Measurements from ENCODE around the gene TENT4A. TPM values are rescaled to one million over a fixed set of nuclear protein-coding genes. Genes with fewer than 3 reads are reported as not detected.

The TENT4A gene
- total RNA-seq, 1 donor from 2014 or later, result 41.2 TPM

- Mint-ChIP-seq H3K36me3 (ENCODE audit: low read depth) (no peaks in the 10 kb centered on the region), H3K27me3 (ENCODE audit: low read depth) (no peaks in the 10 kb centered on the region), H3K9me3 (no peaks in the 10 kb centered on the region), H3K27ac (ENCODE audit: unreplicated experiment) (peak overlapping the region; percentile 35), H3K4me1 (peaks cover 62% of the 10 kb centered on the region), H3K4me3 (no peak overlapping the region)
- TF ChIP-seq CTCF (conservative IDR thresholded peaks at IDR 0.05), result no peak
- no peak for DNase-seq (ENCODE audit: low read depth, low spot score)
Observed at GRCh38 chr5:6729386-6730310, 16.4 kb downstream of the TENT4A start.

GRCh38 chr5:6730407-6730806, 17.2 kb downstream of the TENT4A start:
- no peak overlapping the region for H3K4me3 Mint-ChIP-seq
- peaks cover 62% of the 10 kb centered on the region for H3K4me1 Mint-ChIP-seq

GRCh38 chr5:6730807-6731206, 17.6 kb downstream of the TENT4A start:
- DNase-seq (ENCODE audit: low read depth, low spot score), result no peak
- Mint-ChIP-seq H3K4me3 (no peak overlapping the region), H3K27ac (ENCODE audit: unreplicated experiment) (no peak overlapping the region), H3K36me3 (ENCODE audit: low read depth) (no peaks in the 10 kb centered on the region), H3K27me3 (ENCODE audit: low read depth) (no peaks in the 10 kb centered on the region), H3K4me1 (peaks cover 58% of the 10 kb centered on the region), H3K9me3 (no peaks in the 10 kb centered on the region)
- no peak for TF ChIP-seq CTCF (conservative IDR thresholded peaks at IDR 0.05)

More at GRCh38 chr5:6730407-6730806, 17.2 kb downstream of the TENT4A start:
- H3K27ac Mint-ChIP-seq (ENCODE audit: unreplicated experiment), result no peak overlapping the region
- no peak for DNase-seq (ENCODE audit: low read depth, low spot score)
- H3K9me3 Mint-ChIP-seq, result no peaks in the 10 kb centered on the region
- TF ChIP-seq CTCF (conservative IDR thresholded peaks at IDR 0.05), result no peak
- H3K27me3 Mint-ChIP-seq (ENCODE audit: low read depth), result no peaks in the 10 kb centered on the region
- H3K36me3 Mint-ChIP-seq (ENCODE audit: low read depth), result no peaks in the 10 kb centered on the region

GRCh38 chr5:6731465-6732237, 18.4 kb downstream of the TENT4A start:
- H3K9me3 Mint-ChIP-seq, result no peaks in the 10 kb centered on the region
- peaks cover 55% of the 10 kb centered on the region for H3K4me1 Mint-ChIP-seq
- no peak for DNase-seq (ENCODE audit: low read depth, low spot score)
- TF ChIP-seq CTCF (conservative IDR thresholded peaks at IDR 0.05), result no peak
- no peaks in the 10 kb centered on the region for H3K27me3 Mint-ChIP-seq (ENCODE audit: low read depth)
- no peaks in the 10 kb centered on the region for H3K36me3 Mint-ChIP-seq (ENCODE audit: low read depth)
- peak overlapping the region; percentile 13 for H3K27ac Mint-ChIP-seq (ENCODE audit: unreplicated experiment)
- no peak overlapping the region for H3K4me3 Mint-ChIP-seq

- Mint-ChIP-seq H3K27ac (ENCODE audit: unreplicated experiment) (peak overlapping the region; percentile 12), H3K36me3 (ENCODE audit: low read depth) (no peaks in the 10 kb centered on the region), H3K27me3 (ENCODE audit: low read depth) (no peaks in the 10 kb centered on the region), H3K4me1 (peaks cover 43% of the 10 kb centered on the region), H3K9me3 (no peaks in the 10 kb centered on the region), H3K4me3 (no peak overlapping the region)
- no peak for DNase-seq (ENCODE audit: low read depth, low spot score)
- no peak for TF ChIP-seq CTCF (conservative IDR thresholded peaks at IDR 0.05)
Observed at GRCh38 chr5:6732634-6733410, 19.6 kb downstream of the TENT4A start.

Measured in neural crest cell (in vitro differentiated cells).